HCT116 (cell line): ENCODE data around the gene ST8SIA2. TPM values are rescaled to one million over a fixed set of nuclear protein-coding genes. Genes with fewer than 3 reads are reported as not detected.

ENCODE experiments used
- ATAC-seq: fragments of 200-7000 bp; cut with Tn5 transposase; 2 replicates; pipeline ENCODE4 v1.9.1; 2020; ENCODE audit warnings: mild to moderate bottlenecking, moderate library complexity
- BruUV-seq: library from RNA; stranded (reverse); fragments of 400-500 nt; replicated peaks from 2 replicates; lab custom pipeline; 2021; lab: Mats Ljungman, UMichigan
- CTCF ChIA-PET: fragments of 300-600 bp; sonication (Branson Sonifier 250); formaldehyde crosslinking; loops from one replicate; lab custom pipeline; 2021; ENCODE audit warnings: antibody characterized with exemption; lab: Charles Lee
- POLR2A ChIA-PET: fragments of 300-600, 350-600 bp; sonication (Branson Sonifier 250); formaldehyde crosslinking; loops from one replicate; lab custom pipeline; 2021; ENCODE audit warnings: antibody characterized with exemption; lab: Charles Lee
- RAD21 ChIA-PET, 2 experiments: fragments of 300-600 bp; sonication (Branson Sonifier 250); formaldehyde crosslinking; loops; one replicate each; lab custom pipeline; 2023; ENCODE audit warnings: low total read pairs in 2 of 2; ENCODE audit not compliant: uncharacterized antibody in 2 of 2, unreplicated experiment in 2 of 2, low non-redundant PET in 1 of 2; lab: Charles Lee
- DNase-seq: peaks from one replicate; pipeline ENCODE4 v3.0.0-alpha.2; 2010; ENCODE audit warnings: low read depth, low spot score
- H2AFZ ChIP-seq: fragments of 200-600 bp; shearing (Covaris generic), sonication (generic); 2 replicates; pipeline ENCODE4 v1.6.1; 2017; ENCODE audit warnings: low read depth, mixed run types, mixed read lengths, antibody characterized with exemption, low read length; ENCODE audit not compliant: poor library complexity, severe bottlenecking
- H3K27ac ChIP-seq: 2 replicates; pipeline ENCODE4 v1.5.1; 2012; ENCODE audit warnings: low read depth, low read length
- H3K27me3 ChIP-seq: fragments of 200-600 bp; sonication (generic); 2 replicates; pipeline ENCODE4 v1.6.1; 2016; ENCODE audit warnings: mixed run types, low read length, mixed read lengths; ENCODE audit not compliant: insufficient read depth
- H3K36me3 ChIP-seq, 2 experiments: fragments of 200-500 bp in 1 of 2; fragments of 200-600 bp in 1 of 2; sonication (Bioruptor generic) in 1 of 2; sonication (generic) in 1 of 2; 2 replicates each; pipeline versions ENCODE4 v1.5.1 to v1.6.1; 2014 to 2016; ENCODE audit warnings: low read length in 2 of 2, inconsistent platforms in 1 of 2, mixed read lengths in 1 of 2, mixed run types in 1 of 2; ENCODE audit not compliant: insufficient read depth in 2 of 2, control insufficient read depth in 1 of 2
- H3K4me1 ChIP-seq, 2 experiments: fragments of 200-600 bp in 1 of 2; sonication (generic) in 1 of 2; 2 replicates each; pipeline versions ENCODE4 v1.5.1 to v1.6.1; 2012 to 2017; ENCODE audit warnings: low read length in 2 of 2, inconsistent platforms in 1 of 2, mild to moderate bottlenecking in 1 of 2, mixed read lengths in 1 of 2, mixed run types in 1 of 2, moderate library complexity in 1 of 2; ENCODE audit not compliant: insufficient read depth in 2 of 2, control insufficient read depth in 1 of 2
- H3K4me2 ChIP-seq: fragments of 200-600 bp; sonication (generic); 2 replicates; pipeline ENCODE4 v1.6.1; 2017; ENCODE audit warnings: mixed run types, low read length, mixed read lengths
- H3K4me3 ChIP-seq, 2 experiments: fragments of 200-600 bp in 1 of 2; sonication (generic) in 1 of 2; replicated peaks in 1 of 2; 2 replicates each; pipeline ENCODE4 v1.5.1; 2011 to 2016; ENCODE audit warnings: low read length in 2 of 2, control low read depth in 1 of 2, low read depth in 1 of 2, mild to moderate bottlenecking in 1 of 2, mixed read lengths in 1 of 2, mixed run types in 1 of 2
- H3K79me2 ChIP-seq: fragments of 200-600 bp; sonication (generic); 2 replicates; pipeline ENCODE4 v1.6.1; 2017; ENCODE audit warnings: mild to moderate bottlenecking, mixed run types, low read length, moderate library complexity, mixed read lengths; ENCODE audit not compliant: insufficient read depth
- H3K9ac ChIP-seq: fragments of 200-600 bp; sonication (generic); 2 replicates; pipeline ENCODE4 v1.6.1; 2016; ENCODE audit warnings: low read length, mixed read lengths
- H3K9me2 ChIP-seq: fragments of 200-600 bp; sonication (generic), shearing (Covaris generic); 2 replicates; pipeline ENCODE4 v1.6.1; 2017; ENCODE audit warnings: mixed run types, mild to moderate bottlenecking, moderate library complexity; ENCODE audit not compliant: insufficient read depth
- H3K9me3 ChIP-seq, 2 experiments: fragments of 200-500 bp in 1 of 2; fragments of 200-600 bp in 1 of 2; sonication (Bioruptor generic) in 1 of 2; sonication (generic) in 1 of 2; 2 replicates each; pipeline ENCODE4 v1.6.1; 2014 to 2017; ENCODE audit warnings: low read length in 2 of 2, mixed read lengths in 2 of 2, inconsistent platforms in 1 of 2, low read depth in 1 of 2, mild to moderate bottlenecking in 1 of 2, mixed run types in 1 of 2, moderate library complexity in 1 of 2; ENCODE audit not compliant: control insufficient read depth in 1 of 2, insufficient read depth in 1 of 2
- H4K20me1 ChIP-seq: fragments of 200-600 bp; sonication (generic), shearing (Covaris generic); 2 replicates; pipeline ENCODE4 v1.6.1; 2017; ENCODE audit warnings: mixed run types, mild to moderate bottlenecking, moderate library complexity; ENCODE audit not compliant: insufficient read depth
- CBX3 ChIP-seq: IDR thresholded peaks from 2 replicates; pipeline ENCODE4 v1.6.1; 2012; ENCODE audit warnings: low read depth
- CEBPB ChIP-seq: IDR thresholded peaks from 2 replicates; pipeline ENCODE4 v1.6.1; 2012; ENCODE audit warnings: low read depth
- ELF1 ChIP-seq: IDR thresholded peaks from 2 replicates; pipeline ENCODE4 v1.6.1; 2012; ENCODE audit warnings: low read depth, borderline replicate concordance
- FOSL1 ChIP-seq: IDR thresholded peaks from 2 replicates; pipeline ENCODE4 v1.6.1; 2012; ENCODE audit warnings: low read depth
- MAX ChIP-seq: IDR thresholded peaks from 2 replicates; pipeline ENCODE4 v1.6.1; 2012
- POLR2A ChIP-seq: IDR thresholded peaks from 2 replicates; pipeline ENCODE4 v1.7.0; 2011; ENCODE audit warnings: borderline replicate concordance; ENCODE audit not compliant: insufficient read depth, insufficient read length; ENCODE audit errors: extremely low read depth
- RAD21 ChIP-seq: IDR thresholded peaks from 2 replicates; pipeline ENCODE4 v1.6.1; 2012; ENCODE audit warnings: low read depth, mild to moderate bottlenecking
- REST ChIP-seq: IDR thresholded peaks from 2 replicates; pipeline ENCODE4 v1.6.1; 2012; ENCODE audit warnings: low read depth
- SP1 ChIP-seq: IDR thresholded peaks from 2 replicates; pipeline ENCODE4 v1.6.1; 2012; ENCODE audit warnings: low read depth
- ZFX ChIP-seq: fragments of 450-650 bp; IDR thresholded peaks from 2 replicates; pipeline ENCODE4 v1.6.1; 2017
- ZNF274 ChIP-seq: fragments of 200-500 bp; sonication (Bioruptor generic); IDR thresholded peaks from 2 replicates; pipeline ENCODE4 v1.6.1; 2014; ENCODE audit warnings: mild to moderate bottlenecking, low read depth, low read length, inconsistent platforms
- intact Hi-C: fragments of 100-400 bp; cut with micrococcal nuclease; formaldehyde crosslinking; loops from 2 replicates; pipeline ENCODE4 v1.10.0; 2022
- total RNA-seq: library from RNA; stranded (reverse); gene quantifications from one replicate; pipeline ENCODE4 v1.2.1, GENCODE V29; 2021; ENCODE audit not compliant: unreplicated experiment

ST8SIA2 gene
- total RNA-seq, 1 experiment from 2014 or later = not detected

DNA sequence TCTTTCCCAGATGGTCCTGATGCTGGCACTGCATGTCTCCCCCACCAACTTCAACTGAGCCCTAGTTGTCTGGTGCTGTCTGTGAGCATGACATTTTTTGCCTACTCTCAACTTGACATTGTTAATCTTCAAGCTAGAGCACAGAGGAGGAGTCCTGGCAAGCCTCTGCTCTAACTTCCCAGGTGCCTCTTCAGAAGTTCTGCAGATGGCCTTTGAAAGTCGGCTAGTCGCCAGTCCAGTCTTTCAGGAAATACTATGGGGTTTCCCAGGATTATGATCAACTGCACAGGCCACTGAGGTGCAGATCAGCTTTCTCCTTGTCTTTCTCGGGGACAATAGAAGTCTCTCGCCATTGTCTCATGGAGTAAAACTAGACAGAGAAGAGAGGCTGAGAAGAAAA is 86.7 kb downstream of the ST8SIA2 start:
- peaks cover 54% of the 10 kb centered on the region for H3K27me3 ChIP-seq
- BruUV-seq = no TSS peak
- no peak overlapping the region for H3K4me3 ChIP-seq
- ChIA-PET POLR2A (no interaction called here), RAD21 (no interaction called here), CTCF (no interaction called here)
- no peak overlapping the region for H3K4me2 ChIP-seq
- H2AFZ ChIP-seq = no peak overlapping the region
- DNase-seq (no peak), ATAC-seq (no peak)
- H3K9ac ChIP-seq = no peak overlapping the region
- TF ChIP-seq SP1 = no peak
- no peak for TF ChIP-seq ELF1
- no peak for TF ChIP-seq REST
- TF ChIP-seq POLR2A = no peak
- TF ChIP-seq ZFX = no peak
- intact Hi-C loops = no loop called here
- no peak overlapping the region for H3K27ac ChIP-seq
- H3K79me2 ChIP-seq = no peaks in the 10 kb centered on the region
- no peaks in the 10 kb centered on the region for H3K36me3 ChIP-seq
- no peaks in the 10 kb centered on the region for H3K9me3 ChIP-seq
- H4K20me1 ChIP-seq = no peaks in the 10 kb centered on the region
- no peaks in the 10 kb centered on the region for H3K4me1 ChIP-seq
- H3K9me2 ChIP-seq = no peaks in the 10 kb centered on the region

- Histone ChIP-seq H4K20me1 (no peaks in the 10 kb centered on the region), H3K4me3 (no peak overlapping the region), H3K9me2 (no peaks in the 10 kb centered on the region), H3K36me3 (no peaks in the 10 kb centered on the region), H3K9ac (no peak overlapping the region), H3K4me1 (no peaks in the 10 kb centered on the region), H3K4me2 (no peak overlapping the region), H3K79me2 (no peaks in the 10 kb centered on the region), H3K27ac (no peak overlapping the region), H2AFZ (no peak overlapping the region), H3K27me3 (peaks cover 38% of the 10 kb centered on the region), H3K9me3 (peaks cover 0 to 3% of the 10 kb centered on the region in 2 experiments; a peak in 1 of 4 replicates)
- ChIA-PET POLR2A (no interaction called here), RAD21 (no interaction called here), CTCF (no interaction called here)
- BruUV-seq = no TSS peak
- ATAC-seq (no peak), DNase-seq (no peak)
- intact Hi-C loops = no loop called here
- TF ChIP-seq SP1 = no peak
- no peak for TF ChIP-seq CEBPB
- TF ChIP-seq POLR2A = no peak
- TF ChIP-seq FOSL1 = no peak
- no peak for TF ChIP-seq MAX
- no peak for TF ChIP-seq CBX3
- TF ChIP-seq ZNF274 = no peak
- TF ChIP-seq REST = no peak
- TF ChIP-seq RAD21 = no peak
Measured at GRCh38 chr15:92485441-92485840, 91.8 kb downstream of the ST8SIA2 start.
